LHCN-M2 (cell line): Measurements from ENCODE around the gene ABCA10. TPM values are rescaled to one million over a fixed set of nuclear protein-coding genes. Genes with fewer than 3 reads are reported as not detected.

ENCODE experiments used
- DNase-seq: peaks from one replicate; pipeline ENCODE4 v3.0.0-alpha.2; 2012; ENCODE audit warnings: low read depth
- total RNA-seq: library from RNA; depleted of rRNA; stranded (reverse); fragments of >200 nt; gene quantifications from 2 replicates; pipeline ENCODE4 v1.2.3, GENCODE V29; 2014

ABCA10 gene
- total RNA-seq, 1 experiment from 2014 or later: not detected

DNA sequence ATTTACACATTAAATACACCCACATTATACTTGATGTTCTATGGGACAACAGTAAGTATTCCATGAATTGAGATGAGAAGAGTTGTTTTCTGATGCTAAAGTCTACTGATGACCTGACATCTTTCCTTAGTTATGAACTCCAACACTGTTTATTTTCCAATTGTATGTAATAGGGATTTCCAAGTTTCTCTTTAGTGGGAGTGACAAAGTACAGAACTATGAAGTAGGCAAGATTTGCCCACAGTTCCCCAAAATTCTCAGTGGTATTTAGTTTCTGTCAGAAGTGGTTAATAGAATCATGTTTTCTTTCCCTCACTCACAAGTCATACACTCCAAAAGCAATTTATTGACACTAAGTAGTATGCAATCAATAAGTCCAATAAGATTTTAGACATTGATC, 64.4 kb downstream of the ABCA10 start:
- no peak for DNase-seq

DNA sequence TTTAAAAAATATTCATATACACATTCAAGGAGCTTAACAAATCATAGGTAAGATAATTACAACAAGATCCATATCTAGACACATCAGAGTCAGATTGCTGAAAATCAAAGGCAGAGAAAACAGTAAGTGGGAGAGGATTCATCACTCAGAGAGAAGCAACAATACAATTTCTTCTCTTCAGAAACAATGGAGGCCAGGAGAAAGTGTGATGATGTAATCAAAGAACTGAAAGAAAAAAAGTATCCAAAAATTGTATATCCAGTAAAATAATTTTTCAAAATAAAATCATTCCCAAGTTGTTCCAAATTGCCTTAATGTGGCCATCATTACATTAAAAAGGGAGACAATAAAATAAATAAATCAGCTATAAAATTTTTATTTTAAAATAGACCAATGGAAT, 69.2 kb downstream of the ABCA10 start:
- no peak for DNase-seq

GRCh38 chr17:69154267-69154666, 74.4 kb downstream of the ABCA10 start:
- DNase-seq: no peak

DNA sequence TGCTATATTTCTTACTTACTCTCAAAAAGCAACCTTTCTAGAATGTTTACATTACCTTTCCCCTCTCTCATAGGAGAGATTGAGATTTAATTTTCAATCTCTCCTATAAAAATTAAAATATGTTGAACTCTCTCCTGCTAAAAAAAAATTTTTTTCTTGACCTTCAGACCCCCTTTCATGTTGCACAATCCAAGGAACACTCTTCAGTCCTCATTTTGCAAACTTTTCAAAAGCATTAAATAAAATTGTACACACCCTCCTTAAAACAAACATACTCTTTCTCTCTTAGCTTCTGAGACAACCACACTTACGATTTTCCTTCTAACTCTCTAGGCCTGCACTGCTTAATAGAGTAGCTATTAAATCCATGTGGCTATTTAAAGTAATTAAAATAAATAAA, 78.3 kb downstream of the ABCA10 start:
- DNase-seq: no peak

DNA sequence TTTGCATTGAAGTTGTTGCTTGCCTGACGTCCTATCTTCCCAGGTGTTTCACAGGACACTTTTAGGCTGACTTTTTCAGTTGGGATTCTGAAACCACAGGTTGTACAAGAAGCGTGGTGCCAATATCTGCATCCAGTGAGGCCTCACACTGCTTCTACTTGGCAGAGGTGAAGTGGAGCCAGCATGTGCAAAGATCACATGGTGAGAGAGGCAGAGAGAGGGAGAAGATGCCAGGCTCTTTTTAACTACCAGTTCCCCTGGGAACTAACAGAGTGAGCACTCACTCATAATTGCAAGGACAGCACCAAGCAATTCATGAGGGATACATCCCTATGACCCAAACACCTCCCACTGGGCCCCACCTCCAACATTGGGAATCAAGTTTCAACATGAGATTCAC, 81.2 kb downstream of the ABCA10 start:
- no peak for DNase-seq

GRCh38 chr17:69144331-69145255, 84.0 kb downstream of the ABCA10 start:
- DNase-seq: no peak

GRCh38 chr17:69143683-69144231, 84.9 kb downstream of the ABCA10 start:
- no peak for DNase-seq

- DNase-seq: no peak
These were observed 85.5 kb downstream of the ABCA10 start for GRCh38 chr17:69143151-69143550.

DNA sequence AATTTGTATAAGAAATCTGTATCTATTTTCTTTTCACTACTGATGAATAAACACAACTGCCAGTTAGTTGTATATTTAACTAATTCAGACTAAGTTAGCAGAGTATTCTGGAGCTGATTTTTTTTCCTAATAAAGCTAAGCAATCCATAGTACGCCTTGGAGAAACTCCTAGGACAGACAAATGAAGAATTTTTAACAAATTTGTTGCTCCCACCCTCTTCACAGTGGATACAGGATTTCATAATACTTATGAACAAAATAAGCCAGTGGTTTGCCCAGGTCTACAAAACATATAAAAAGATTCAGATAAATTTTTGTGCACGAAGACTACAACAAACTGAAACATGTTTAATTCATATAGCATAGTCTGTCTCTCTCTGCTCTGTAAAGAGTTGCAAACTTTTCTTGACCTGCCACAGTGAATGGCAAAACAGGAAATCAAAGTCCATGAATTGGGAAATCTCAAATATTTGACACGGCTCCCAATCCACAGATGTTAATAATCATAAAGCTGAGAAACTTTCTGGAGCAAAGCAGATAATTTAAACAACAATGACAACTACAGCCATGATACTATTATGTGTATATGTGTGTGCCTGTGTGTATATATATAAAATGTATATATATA, 86.3 kb downstream of the ABCA10 start:
- peak; percentile 2 for DNase-seq

DNA sequence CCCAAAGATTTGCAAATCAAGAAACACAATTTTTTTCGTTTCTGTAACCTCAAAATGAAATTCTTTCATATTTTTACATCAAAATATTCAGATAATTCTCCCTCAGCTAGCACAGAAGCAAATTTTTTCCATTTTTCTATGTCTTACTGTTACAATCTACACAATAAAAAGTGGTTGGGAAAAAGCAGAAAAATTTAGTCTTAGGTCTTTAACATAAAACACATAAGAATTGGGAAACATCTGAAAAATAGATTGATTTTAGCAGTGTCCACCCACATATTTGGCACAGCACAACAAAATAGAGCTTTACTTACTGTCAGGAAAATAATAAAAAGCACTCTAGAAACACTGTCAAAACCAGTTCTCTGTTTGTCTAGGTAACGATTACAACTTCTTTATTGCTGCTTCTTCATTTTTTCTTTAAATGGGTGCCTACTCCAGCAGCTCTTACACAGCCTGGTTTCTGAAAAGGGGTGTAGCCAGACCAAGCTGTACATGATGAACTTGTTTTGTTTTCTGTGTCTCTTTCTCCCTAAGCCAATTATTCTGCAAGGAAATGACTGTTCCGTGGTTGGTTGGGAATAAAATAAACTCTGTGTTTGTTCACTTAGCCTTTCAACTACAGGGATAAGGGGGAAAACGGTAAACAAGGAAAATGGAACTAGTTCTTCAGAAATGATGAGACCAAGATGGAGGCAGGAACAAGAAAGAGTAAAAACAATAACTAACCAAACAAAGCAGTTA, 87.0 kb downstream of the ABCA10 start, which contains the start of gene ABCA6:
Gene ABCA6, minus strand, starts transcription at position 465 of the 744 bp plus-strand sequence. CDS start 1,192 bp downstream, outside the sequence.
- peak; percentile 31 for DNase-seq

GRCh38 chr17:69134112-69134511, 94.5 kb downstream of the ABCA10 start:
- no peak for DNase-seq

- DNase-seq: no peak
These were observed 97.9 kb downstream of the ABCA10 start for GRCh38 chr17:69130627-69131296.

DNA sequence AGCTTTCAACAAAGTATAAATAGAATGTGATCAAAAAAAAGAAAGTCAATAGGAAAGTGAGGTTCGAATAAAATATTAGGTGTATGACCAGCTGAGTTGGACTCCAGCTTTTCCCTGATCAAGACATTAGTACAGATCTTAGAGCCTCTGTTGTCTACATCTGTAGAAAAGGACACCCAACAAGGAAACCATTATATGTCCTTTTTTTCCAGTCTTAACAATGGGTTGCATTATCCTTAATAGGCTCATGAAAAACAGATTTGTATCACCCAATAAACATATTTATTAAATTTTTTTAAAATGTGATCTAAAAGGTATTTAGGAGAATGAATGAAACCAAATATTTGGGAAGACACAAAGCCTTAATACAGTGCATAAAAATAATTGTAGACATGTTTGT, 105.0 kb downstream of the ABCA10 start:
- DNase-seq: no peak

DNA sequence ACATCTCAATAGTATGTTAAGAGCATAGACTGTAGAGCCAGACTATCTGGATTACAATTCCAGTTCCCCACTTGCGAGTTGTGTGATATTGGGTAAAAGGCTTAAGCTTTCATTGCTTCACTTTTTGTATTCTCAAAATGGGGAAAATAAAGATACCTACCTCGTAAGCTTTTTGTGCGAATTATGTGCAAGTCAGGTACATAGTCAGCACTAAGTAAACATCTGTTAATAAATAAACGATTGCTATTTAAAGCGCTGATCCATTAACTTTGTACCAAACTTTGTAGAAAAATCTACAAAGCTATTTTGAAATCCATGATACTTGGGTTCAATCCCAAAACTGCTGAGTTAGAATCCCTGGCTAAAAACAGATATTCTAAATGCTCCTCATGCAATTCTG, 106.6 kb downstream of the ABCA10 start:
- no peak for DNase-seq

DNA sequence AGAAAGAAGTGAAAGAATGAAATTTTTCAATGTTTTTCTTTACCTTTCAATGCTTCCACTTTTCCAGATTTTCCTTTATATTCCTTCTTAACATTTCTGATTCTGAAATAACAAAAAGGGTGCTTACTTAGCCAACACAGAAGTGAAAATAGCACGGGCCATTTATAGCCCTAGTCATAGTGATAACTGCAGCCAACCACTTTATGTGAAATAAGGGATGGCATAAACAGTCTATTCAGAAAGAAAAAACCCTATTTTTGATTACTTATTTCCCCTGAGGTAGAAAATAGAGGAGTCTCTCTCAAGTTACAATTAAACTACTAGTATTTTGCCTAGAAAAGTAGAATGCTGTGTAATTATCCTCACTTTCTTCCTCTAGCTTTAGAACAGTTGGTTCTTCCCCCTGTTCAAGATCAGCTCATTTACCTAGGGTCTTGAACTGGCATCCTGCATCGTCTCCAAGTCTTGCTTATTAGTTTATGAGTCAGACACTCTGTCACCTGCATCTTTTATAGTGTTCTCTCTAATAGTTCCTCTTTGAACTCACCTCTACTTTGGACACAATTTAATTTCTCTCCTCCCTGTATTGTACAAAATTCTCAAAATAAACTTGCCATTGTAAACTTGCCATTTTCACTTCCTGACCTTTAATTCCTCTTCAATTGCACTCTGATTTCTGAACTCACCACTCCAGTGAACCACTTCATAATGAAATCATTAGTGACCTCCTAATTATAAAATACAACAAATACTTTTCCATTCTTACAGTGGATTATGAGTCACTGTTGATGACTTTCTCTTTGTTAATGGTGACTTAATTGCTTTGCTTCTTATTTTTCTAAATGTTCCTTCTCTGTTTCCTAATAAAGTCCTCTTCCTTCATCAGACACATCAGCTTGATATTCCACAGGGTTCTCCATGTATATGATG, 110.5 kb downstream of the ABCA10 start:
- DNase-seq: no peak

DNA sequence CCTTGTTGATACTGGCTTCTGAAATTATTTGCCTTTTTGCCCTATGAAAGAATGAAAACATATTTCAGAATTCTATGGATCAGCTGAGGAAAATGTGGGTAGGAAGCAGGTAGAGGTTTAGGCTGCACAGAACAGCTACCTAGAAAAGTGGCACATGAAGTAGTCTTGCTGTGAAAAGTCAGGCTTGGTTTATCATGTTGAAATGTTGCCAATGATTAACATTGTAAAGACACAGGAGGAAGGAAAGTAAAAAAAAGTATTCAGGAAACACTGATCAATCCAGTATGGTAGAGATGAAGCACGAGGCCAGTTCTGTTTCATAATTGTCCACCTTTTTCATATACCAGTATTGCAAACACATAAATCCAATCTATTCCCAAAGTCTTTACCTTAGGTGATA, 116.8 kb downstream of the ABCA10 start:
- no peak for DNase-seq

DNA sequence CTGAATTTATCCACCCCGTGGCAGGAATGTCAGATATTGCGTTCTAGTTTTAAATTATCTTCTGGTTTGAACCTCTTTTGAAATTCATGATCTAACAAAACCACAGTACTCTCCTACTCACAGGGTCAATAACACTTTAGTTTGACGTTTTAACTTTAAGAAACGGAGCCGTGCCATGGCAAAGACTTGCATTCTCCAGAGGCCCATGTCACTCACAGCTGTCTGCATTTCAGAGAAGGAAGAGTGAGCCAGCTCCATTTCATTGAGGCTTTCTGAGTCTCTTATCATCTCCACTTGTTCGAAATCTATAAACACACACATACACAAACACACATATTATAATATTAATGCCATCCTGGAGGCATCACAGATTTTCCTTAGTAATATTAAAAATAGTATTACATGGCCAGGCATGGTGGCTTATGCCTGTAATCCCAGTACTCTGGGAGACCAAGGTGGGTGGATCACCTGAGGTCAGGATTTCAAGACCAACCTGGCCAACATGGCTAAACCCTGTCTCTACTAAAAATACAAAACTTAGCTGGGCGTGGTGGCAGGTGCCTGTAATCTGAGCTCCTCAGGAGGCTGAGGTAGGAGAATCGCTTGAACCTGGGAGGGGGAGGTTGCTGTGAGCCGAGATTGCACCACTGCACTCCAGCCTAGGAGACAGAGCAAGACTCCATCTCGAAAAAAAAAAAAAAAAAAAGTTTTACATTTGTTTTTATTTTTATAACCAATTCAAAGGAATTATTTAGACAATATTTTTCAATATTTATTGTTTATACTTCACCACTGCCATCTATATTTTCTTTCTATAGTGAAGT, 122.5 kb downstream of the ABCA10 start:
- DNase-seq: no peak

DNA sequence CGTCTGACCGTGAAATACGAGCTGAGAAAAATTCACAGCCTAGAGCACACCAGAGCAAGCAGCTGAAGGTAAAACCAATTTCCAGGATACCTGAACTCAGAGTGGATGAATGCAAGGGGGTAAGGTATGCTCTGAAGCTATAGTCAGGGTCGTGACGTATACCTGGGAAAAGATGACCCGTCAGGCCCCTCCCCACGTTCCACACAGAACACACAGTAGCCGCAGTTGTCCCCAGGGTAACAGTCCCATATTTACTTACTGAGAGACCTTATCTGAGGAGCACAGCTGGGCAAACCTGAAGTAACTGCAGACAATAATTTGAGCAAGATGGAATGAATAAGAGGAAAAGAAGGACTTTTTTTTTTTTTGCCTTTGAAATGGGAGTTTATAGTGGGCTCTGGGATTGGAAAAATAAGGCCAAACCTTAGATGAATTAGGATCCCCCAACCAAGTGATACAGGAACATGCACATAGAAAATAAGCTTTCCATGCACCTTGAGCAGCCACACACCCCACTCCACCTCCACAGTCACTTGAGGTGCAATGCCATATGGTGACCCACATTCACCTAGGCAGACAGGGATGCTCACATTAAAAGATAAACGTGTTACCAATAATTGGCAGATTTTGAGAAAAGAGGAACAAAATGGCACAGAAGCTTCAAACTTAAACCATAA, 124.9 kb downstream of the ABCA10 start:
- DNase-seq: no peak

- DNase-seq: no peak
These were observed 130.0 kb downstream of the ABCA10 start for GRCh38 chr17:69098625-69099024.
